Measurements from ENCODE around the gene GSTM1.

DNA sequence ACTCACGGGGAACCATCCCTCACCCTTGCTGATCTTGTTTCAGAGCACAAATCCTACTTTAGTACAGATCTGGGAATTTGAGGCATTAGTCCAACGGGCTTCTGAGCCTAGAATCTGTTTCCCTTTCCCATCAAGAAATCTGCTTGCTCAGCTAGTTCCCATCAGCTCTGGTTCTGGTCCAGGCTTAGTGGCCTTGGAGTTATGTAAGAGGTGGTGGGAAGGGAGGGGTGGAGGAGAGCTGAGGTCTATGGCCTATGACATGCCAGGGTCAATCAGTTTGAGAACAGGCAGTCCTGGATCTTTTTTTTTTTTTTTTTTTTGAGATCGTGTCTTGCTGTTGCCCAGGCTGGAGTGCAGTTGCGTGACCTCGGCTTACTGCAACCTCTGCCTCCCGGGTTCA, 4.1 kb downstream of the GSTM1 start:
- TF ChIP-seq, protein P1, sequence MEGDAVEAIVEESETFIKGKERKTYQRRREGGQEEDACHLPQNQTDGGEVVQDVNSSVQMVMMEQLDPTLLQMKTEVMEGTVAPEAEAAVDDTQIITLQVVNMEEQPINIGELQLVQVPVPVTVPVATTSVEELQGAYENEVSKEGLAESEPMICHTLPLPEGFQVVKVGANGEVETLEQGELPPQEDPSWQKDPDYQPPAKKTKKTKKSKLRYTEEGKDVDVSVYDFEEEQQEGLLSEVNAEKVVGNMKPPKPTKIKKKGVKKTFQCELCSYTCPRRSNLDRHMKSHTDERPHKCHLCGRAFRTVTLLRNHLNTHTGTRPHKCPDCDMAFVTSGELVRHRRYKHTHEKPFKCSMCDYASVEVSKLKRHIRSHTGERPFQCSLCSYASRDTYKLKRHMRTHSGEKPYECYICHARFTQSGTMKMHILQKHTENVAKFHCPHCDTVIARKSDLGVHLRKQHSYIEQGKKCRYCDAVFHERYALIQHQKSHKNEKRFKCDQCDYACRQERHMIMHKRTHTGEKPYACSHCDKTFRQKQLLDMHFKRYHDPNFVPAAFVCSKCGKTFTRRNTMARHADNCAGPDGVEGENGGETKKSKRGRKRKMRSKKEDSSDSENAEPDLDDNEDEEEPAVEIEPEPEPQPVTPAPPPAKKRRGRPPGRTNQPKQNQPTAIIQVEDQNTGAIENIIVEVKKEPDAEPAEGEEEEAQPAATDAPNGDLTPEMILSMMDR (IDR thresholded peaks at IDR 0.05) = no peak
- TF ChIP-seq POLR2A (IDR thresholded peaks at IDR 0.05) = no peak
- TF ChIP-seq EP300 (IDR thresholded peaks at IDR 0.05) = no peak

All from stomach (tissue), 4 donors.